TTC549 (cell line): Measurements from ENCODE around the gene HLCS.
"Not testable (repeated sequence)": the region's sequence is repeated elsewhere in the genome, so short reads cannot be mapped to it uniquely, and the experiment has no call there.

Experiments
- FAIRE-seq: peaks from 2 replicates; lab custom pipeline; 2012; peaks lifted over from hg19 to GRCh38; lab: Jason Lieb, UNC

HLCS gene

DNA sequence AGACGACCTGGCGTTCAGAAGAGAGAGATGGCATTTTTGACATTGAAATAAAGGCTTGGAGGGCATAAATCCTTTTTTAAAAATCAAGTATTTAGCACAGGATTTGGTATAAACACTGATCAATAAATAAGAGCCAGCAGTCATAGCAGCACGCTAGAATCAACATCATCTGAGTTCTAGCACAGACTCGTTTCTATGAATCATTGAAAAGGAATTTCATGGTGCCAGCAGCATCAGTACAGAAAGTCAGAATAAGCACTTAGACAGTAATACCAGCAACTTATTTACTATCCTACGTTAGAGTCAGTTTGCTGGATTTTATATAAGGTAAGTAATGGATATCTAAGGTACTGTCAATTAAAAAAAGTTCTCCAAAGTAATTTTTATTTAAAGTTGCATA lies 119.3 kb downstream of the HLCS start:
- FAIRE-seq = no peak

DNA sequence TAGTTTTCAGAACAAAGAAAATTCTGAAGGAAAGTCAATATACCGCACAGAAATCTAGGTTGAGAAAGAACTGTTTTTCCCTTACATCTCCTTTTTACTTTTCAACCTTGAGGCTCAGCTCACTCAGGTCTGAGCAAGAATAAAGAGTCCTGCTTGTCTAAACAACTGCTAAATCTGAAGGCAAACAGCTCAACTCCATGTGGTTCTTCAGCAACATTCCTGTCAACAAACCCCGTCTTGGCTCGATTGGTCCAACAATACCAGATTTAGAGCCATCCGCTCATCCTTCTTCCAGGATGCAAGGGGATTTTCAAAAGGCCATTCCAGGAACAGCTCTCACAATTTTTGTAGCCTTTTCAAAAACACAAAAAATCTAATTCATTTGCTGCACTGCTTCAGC lies 119.8 kb downstream of the HLCS start:
- peak; percentile 98 for FAIRE-seq

GRCh38 chr21:36845790-36846189 lies 120.7 kb downstream of the HLCS start:
- no peak for FAIRE-seq

- no peak for FAIRE-seq
Observed at GRCh38 chr21:36845070-36845469, 121.4 kb downstream of the HLCS start.

- FAIRE-seq = no peak
Observed at GRCh38 chr21:36841866-36842265, 124.6 kb downstream of the HLCS start.

GRCh38 chr21:36839735-36840134 lies 126.7 kb downstream of the HLCS start:
- FAIRE-seq = no peak

DNA sequence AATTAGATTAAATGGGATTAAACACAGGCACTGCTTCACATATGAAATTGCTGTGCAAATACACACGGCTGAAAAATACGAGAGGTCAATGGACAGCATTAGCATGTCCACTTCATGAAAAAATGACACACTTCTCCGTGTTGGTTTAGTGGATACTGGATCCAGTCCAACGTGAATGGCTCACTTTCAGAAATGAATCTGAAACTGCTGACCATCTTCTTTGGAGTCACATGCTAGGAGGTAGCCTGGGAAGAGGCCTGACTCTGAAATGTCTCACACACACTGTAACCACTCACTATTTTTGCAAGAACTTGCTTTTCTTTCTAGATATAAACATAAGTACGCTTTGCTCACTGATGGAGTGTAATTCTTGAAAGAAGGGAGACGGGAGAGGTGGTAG lies 127.3 kb downstream of the HLCS start:
- no peak for FAIRE-seq

- no peak for FAIRE-seq
Observed at GRCh38 chr21:36835383-36835795, 131.1 kb downstream of the HLCS start.

GRCh38 chr21:36834192-36834591 lies 132.3 kb downstream of the HLCS start:
- no peak for FAIRE-seq

DNA sequence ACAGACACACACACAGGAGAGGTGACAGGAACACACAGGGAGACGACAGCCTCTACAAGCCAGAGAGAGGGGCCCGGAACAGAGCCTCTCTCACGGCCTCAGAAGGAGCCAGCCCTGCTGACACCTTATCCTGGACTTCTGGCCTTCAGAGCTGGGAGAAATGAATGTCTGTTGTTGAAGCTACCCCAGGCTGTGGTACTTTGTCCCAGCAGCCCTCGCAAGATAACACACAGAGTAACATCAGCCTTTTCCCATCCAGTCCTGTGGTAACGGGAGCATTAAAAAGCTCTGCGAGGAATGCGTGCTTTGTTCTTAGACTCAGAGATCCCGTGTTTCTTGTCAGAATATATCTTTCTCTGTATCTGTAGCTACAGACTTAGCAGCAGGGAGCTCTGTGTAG lies 136.4 kb downstream of the HLCS start:
- no peak for FAIRE-seq

GRCh38 chr21:36828891-36829515 lies 137.5 kb downstream of the HLCS start:
- FAIRE-seq = no peak

DNA sequence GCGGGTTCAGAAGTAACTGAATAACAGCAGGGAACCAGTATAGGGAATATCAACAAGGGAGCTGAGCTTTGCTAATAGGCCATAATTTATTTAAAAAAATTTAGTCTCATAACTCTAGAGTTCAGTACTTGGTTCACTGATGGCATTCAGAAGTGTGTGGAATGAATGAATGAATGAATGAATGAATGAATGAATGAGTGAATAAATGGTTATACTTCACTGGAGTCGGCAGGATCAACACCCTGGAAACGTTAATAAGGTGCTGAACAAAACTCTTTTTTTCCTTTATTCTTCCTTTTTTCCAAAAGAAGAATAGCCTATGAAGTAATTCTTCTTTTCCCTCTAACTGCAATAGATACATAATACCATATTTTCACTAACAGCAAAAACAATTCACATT lies 138.3 kb downstream of the HLCS start:
- FAIRE-seq = no peak

GRCh38 chr21:36825658-36826057 lies 140.8 kb downstream of the HLCS start:
- no peak for FAIRE-seq

- no peak for FAIRE-seq
Observed at GRCh38 chr21:36821032-36821299, 145.5 kb downstream of the HLCS start.

- FAIRE-seq = no peak
Observed at GRCh38 chr21:36820176-36821031, 146.1 kb downstream of the HLCS start.

GRCh38 chr21:36817732-36818450 lies 148.6 kb downstream of the HLCS start:
- no peak for FAIRE-seq

DNA sequence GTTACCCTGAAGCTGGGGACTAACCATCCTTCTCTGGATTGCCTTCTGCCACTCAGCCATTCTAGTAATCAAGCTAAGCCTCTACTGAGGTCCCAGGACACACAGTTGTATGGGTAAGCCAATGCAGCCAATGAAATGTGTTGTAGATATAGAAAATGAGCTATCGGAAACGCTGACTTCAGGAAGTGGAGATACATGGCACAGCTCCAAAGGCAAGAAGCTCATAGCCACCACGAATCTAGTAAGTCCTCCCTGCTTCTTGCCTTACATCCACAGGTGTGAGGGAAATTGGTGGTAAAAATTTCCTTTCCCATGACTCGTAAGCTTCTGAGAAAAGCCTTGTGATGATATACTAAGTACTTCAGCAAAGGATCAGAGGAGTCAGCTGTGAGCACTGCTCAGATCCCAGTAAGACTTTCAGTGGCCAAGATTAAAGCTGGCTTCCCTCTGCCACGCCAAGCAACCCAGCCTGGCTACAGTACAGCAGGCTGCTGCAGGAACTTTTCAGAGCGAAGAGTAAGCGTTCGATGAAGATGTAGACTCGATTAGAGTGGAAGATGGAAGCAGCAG lies 149.8 kb downstream of the HLCS start:
- FAIRE-seq = no peak

GRCh38 chr21:36816026-36816425 lies 150.4 kb downstream of the HLCS start:
- not testable (repeated sequence) for FAIRE-seq

- no peak for FAIRE-seq
Observed at GRCh38 chr21:36815284-36815683, 151.2 kb downstream of the HLCS start.

DNA sequence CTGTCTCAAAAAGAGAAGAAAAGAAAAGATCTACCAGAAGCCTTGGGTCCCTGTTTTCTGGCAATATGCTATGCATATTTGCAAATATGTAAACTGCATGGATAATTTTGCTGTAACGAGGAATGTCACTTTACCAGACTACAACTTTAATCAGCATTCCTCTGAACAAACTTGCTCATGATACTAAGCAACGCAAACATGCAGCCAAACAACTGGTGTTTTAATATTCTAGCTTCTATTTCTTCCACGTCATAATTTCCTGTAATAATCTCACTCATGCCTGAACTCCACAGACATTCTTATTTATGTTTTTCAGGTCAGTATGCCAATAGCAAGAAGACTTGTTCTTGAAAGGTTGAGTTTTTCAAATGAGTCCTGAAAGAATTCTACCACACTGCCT lies 153.4 kb downstream of the HLCS start:
- no peak for FAIRE-seq

DNA sequence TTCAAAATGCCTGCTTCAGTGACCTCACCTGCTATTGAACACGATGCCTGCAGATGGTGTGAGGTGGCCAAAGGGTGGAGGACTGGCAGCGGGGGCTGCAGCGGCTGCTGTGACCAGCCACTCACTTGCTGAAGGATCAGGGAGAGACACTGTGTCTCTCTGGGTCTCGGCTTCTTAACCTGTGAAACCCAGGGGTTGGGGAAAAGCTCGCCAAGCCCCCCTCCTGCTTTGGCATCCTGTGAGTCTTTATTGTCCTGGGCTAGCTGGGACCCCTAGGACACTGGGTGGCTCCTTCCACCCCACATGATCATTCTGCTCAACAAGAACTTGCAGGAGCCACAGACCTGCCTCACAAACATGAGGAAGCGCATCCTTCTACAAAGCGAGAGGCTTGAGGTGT lies 154.7 kb downstream of the HLCS start:
- no peak for FAIRE-seq

GRCh38 chr21:36810443-36810842 lies 156.0 kb downstream of the HLCS start:
- FAIRE-seq = no peak

DNA sequence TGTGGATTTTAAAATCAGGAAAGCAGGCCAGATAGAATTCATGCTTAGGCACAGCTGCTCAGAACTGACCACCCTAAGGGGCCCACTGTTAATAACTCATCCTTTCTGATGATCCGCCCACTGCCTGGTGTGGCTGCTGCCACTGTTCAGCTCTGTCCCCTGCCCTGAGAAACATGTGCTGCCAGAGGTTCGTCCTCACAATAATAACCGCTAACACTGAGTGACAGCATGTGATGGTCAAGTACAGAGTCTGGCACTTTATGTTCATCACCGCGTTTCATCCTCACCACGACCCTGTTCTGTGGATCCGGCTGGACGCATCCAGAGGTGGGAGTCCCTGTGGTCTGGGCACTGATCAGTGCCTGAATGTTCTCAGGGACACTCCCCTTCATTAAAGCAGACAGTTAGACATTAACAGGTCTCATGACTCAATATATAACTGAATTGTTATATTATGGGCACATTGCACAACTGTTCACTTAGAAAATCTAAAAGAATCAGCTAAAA lies 159.0 kb downstream of the HLCS start:
- no peak for FAIRE-seq
